Measurements from ENCODE around the gene AKT1S1.

AKT1S1 gene

DNA sequence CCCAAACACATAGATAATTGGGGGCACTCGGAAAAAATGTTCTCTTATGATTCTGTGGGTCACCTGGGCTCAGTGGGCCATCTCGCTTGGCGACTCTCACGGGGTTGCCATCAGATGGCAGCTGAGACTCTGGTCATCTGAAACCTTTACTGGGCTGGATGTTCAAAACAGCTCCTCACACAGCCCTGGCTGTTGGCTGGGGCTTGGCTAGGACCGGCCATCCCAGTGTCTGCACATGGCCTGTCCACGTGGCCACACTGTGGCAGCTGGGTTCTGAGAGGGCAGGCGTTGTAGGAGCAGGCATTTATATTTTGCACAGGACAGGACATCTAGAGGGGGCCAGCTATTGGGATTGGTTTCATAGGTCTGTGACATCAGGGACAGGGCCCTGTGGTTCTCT lies 43.6 kb downstream of the AKT1S1 start:
- H3K9ac ChIP-seq = peak overlapping the region in 3 of 11 experiments; percentile 12 to 69 (median 65); a peak in 5 of 22 replicates
- H3K27me3 ChIP-seq = no peaks in the 10 kb centered on the region
- H3K27ac ChIP-seq = peak overlapping the region in 5 of 11 experiments; percentile 17 to 78 (median 68); a peak in 6 of 22 replicates
- H3K4me2 ChIP-seq = peak overlapping the region in 3 of 11 experiments; percentile 80 to 94 (median 88); a peak in 2 of 22 replicates
- H3K4me3 ChIP-seq = no peak overlapping the region
- no peak for TF ChIP-seq Cebpa-rat (IDR thresholded peaks at IDR 0.05)
- peaks cover 93 to 100% (median 100%) of the 10 kb centered on the region in 11 experiments for H3K36me3 ChIP-seq
- H3K9me3 ChIP-seq (replicated peaks in 1 of 11) = no peaks in the 10 kb centered on the region
- H4K20me1 ChIP-seq = peaks cover 19 to 97% (median 37%) of the 10 kb centered on the region in 11 experiments
- peaks cover 23 to 65% (median 44%) of the 10 kb centered on the region in 10 experiments for H3K4me1 ChIP-seq

DNA sequence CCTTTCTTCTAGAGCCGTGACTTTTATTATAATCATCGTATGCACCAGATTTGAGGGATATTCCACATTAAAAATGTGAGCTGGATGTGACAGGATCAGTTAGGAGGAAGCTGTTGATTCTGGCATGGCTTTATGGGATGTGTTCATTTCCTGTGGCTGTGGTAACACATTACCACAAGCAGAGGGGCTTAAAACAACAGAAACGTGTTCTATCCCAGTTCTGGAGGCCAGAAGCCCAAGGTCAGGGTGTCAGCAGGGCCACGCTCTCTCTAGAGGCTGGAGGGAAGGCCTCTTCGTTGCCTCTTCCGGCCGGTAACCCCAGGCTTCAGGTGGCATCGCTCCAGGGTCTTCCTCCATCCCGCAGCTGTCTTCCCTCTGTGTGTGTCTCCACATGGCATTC lies 44.6 kb downstream of the AKT1S1 start:
- Histone ChIP-seq H3K9me3 (replicated peaks in 1 of 11) (no peaks in the 10 kb centered on the region), H3K27ac (peak overlapping the region in 9 of 11 experiments; percentile 9 to 78 (median 62); a peak in 16 of 22 replicates)
- no peak for TF ChIP-seq Cebpa-rat (IDR thresholded peaks at IDR 0.05)

DNA sequence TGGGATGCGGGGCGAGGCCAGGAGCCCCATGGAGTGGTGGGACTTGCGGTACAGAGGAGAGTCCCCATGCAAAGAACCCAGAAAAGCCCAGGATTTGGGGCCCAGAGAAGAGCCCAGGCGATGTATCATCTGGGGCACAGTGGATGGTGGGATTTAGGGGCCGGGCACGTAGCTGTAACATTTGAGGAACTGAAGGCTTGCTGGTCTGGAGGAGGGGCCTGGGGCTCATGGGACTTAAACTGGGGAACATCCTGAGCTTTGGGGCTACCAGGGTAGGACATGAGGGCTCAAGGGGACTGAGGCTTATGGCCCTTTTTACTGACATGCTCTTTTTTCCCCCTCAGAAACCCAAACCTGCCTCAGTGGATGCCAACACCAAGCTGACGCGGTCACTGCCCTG lies 45.6 kb downstream of the AKT1S1 start:
- Histone ChIP-seq H3K4me2 (peak overlapping the region in 8 of 11 experiments; percentile 40 to 94 (median 76); a peak in 14 of 22 replicates), H4K20me1 (peaks cover 38 to 97% (median 57%) of the 10 kb centered on the region in 11 experiments), H3K4me1 (peaks cover 23 to 67% (median 44%) of the 10 kb centered on the region in 10 experiments), H3K27ac (peak overlapping the region in 6 of 11 experiments; percentile 57 to 78 (median 70); a peak in 12 of 22 replicates), H3K9me3 (replicated peaks in 1 of 11) (no peaks in the 10 kb centered on the region), H3K36me3 (peaks cover 90 to 100% (median 98%) of the 10 kb centered on the region in 11 experiments), H3K9ac (peak overlapping the region in 4 of 11 experiments; percentile 29 to 65 (median 51); a peak in 4 of 22 replicates), H3K27me3 (no peaks in the 10 kb centered on the region), H3K4me3 (no peak overlapping the region)
- no peak for TF ChIP-seq Cebpa-rat (IDR thresholded peaks at IDR 0.05)

More for the DNA sequence above, 44.6 kb downstream of the AKT1S1 start:
- Histone ChIP-seq H3K9ac (peak overlapping the region in 10 of 11 experiments; percentile 19 to 69 (median 52); a peak in 15 of 22 replicates), H3K27me3 (no peaks in the 10 kb centered on the region), H3K4me2 (peak overlapping the region in 10 of 11 experiments; percentile 14 to 94 (median 66); a peak in 18 of 22 replicates), H3K36me3 (peaks cover 90 to 100% (median 98%) of the 10 kb centered on the region in 11 experiments), H3K4me3 (peak overlapping the region in 2 of 10 experiments; percentile 2 to 30; a peak in 1 of 20 replicates), H4K20me1 (peaks cover 29 to 97% (median 47%) of the 10 kb centered on the region in 11 experiments), H3K4me1 (peaks cover 23 to 67% (median 47%) of the 10 kb centered on the region in 10 experiments)

DNA sequence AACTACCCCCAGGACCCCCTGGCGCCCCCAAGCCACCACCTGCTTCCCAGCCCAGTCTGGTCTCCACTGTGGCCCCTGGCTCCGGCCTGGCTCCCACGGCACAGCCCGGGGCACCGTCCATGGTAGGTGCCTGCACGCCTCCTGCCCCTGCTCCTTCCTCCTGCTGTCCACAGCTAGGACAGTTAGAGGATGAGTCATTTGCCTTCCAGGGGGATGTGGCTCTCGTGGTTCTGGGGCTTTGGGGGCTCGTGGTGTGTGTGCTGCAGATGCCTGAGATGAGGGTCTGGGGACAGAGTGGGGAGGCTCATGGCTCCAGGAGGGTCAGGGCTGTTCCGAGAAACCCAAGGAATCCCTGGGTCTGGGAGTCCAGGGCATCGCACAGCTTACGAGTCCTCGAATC lies 46.4 kb downstream of the AKT1S1 start:
- Histone ChIP-seq H3K4me2 (peak overlapping the region in 8 of 11 experiments; percentile 3 to 94 (median 76); a peak in 12 of 22 replicates), H3K9me3 (replicated peaks in 1 of 11) (no peaks in the 10 kb centered on the region), H3K27me3 (no peaks in the 10 kb centered on the region), H3K9ac (peak overlapping the region in 4 of 11 experiments; percentile 39 to 65 (median 55); a peak in 3 of 22 replicates), H3K36me3 (peaks cover 81 to 100% (median 94%) of the 10 kb centered on the region in 11 experiments), H3K4me1 (peaks cover 23 to 65% (median 44%) of the 10 kb centered on the region in 10 experiments), H3K27ac (peak overlapping the region in 4 of 11 experiments; percentile 25 to 78 (median 72); a peak in 7 of 22 replicates), H3K4me3 (no peak overlapping the region), H4K20me1 (peaks cover 43 to 97% (median 65%) of the 10 kb centered on the region in 11 experiments)
- TF ChIP-seq Cebpa-rat (IDR thresholded peaks at IDR 0.05) = no peak

DNA sequence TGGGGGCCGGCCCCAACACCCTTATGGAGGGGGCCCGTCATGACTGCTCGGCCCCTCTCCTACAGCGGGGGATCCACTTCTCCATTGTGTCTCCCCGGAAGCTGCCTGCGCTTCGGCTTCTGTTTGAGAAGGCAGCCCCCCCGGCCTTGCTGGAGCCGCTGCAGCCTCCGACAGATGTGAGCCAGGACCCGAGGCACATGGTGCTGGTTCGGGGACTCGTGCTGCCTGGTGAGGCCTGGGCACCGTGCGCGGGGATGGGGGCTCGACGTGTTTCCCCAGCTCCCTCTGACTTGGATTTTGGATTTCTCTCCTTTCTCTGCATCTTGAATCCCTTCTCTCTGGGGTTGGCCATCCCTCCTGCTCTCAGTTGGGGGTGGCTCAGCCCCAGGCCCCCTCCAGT lies 47.4 kb downstream of the AKT1S1 start:
- no peak overlapping the region for H3K27ac ChIP-seq
- peaks cover 73 to 98% (median 88%) of the 10 kb centered on the region in 11 experiments for H3K36me3 ChIP-seq
- no peaks in the 10 kb centered on the region for H3K27me3 ChIP-seq
- peak overlapping the region in 3 of 11 experiments; percentile 16 to 39 (median 29); a peak in 5 of 22 replicates for H3K9ac ChIP-seq
- peaks cover 23 to 65% (median 44%) of the 10 kb centered on the region in 10 experiments for H3K4me1 ChIP-seq
- no peak overlapping the region for H3K4me3 ChIP-seq
- TF ChIP-seq Cebpa-rat (IDR thresholded peaks at IDR 0.05) = no peak
- H3K4me2 ChIP-seq = peak overlapping the region in 9 of 11 experiments; percentile 5 to 94 (median 48); a peak in 12 of 22 replicates
- H3K9me3 ChIP-seq (replicated peaks in 1 of 11) = no peaks in the 10 kb centered on the region
- H4K20me1 ChIP-seq = peaks cover 43 to 100% (median 72%) of the 10 kb centered on the region in 11 experiments

DNA sequence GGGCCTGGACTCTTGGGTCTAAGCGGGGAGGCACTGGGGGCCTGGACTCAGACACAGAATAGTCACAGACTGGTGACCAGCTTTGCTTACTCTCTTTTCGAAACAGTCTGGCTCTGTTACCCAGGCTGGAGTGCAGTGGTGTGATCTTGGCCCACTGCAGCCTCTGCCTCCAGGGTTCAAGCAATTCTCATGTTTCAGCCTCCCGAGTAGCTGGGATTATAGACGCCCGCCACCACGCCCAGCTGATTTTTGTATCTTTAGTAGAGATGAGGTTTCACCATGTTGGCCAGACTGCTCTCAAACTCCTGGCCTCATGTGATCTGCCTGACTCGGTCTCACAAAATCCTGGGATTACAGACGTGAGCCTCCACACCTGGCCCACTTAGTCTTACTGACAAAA lies 48.0 kb downstream of the AKT1S1 start:
- Histone ChIP-seq H4K20me1 (peaks cover 48 to 100% (median 76%) of the 10 kb centered on the region in 11 experiments), H3K4me3 (no peak overlapping the region), H3K4me2 (peak overlapping the region in 9 of 11 experiments; percentile 5 to 94 (median 48); a peak in 13 of 22 replicates), H3K36me3 (peaks cover 73 to 98% (median 88%) of the 10 kb centered on the region in 11 experiments), H3K4me1 (peaks cover 23 to 65% (median 44%) of the 10 kb centered on the region in 10 experiments), H3K27ac (no peak overlapping the region), H3K27me3 (no peaks in the 10 kb centered on the region), H3K9me3 (replicated peaks in 1 of 11) (no peaks in the 10 kb centered on the region), H3K9ac (peak overlapping the region in 4 of 11 experiments; percentile 16 to 39 (median 30); a peak in 4 of 22 replicates)
- TF ChIP-seq Cebpa-rat (IDR thresholded peaks at IDR 0.05) = no peak

DNA sequence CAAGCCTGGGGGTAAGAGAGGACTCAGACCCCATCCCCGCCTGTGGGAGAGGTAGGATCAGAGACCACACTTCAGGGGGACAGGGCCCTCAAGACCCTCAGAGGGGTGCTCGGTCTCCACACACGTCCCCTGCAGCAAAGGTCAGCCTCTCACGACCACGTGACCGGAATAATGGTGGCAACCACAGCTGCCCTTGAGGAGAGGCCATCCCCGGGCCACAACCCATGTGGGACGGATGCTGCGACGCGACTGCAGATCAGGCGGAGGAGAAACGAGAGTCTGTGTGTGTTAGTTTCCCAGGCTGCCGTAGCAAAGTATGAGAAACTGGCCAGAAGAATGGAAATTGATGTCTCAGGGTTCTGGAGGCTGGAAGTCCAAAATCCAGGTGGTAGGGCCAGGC lies 50.1 kb downstream of the AKT1S1 start:
- Histone ChIP-seq H3K9ac (peak overlapping the region in 2 of 11 experiments; percentile 9 to 33; a peak in 1 of 22 replicates), H3K4me1 (peaks cover 15 to 47% (median 33%) of the 10 kb centered on the region in 10 experiments), H3K36me3 (peaks cover 69 to 98% (median 82%) of the 10 kb centered on the region in 11 experiments), H3K4me3 (no peak overlapping the region), H3K27me3 (no peaks in the 10 kb centered on the region), H4K20me1 (peaks cover 63 to 99% (median 87%) of the 10 kb centered on the region in 11 experiments), H3K4me2 (no peak overlapping the region), H3K9me3 (replicated peaks in 1 of 11) (no peaks in the 10 kb centered on the region), H3K27ac (no peak overlapping the region)
- TF ChIP-seq Cebpa-rat (IDR thresholded peaks at IDR 0.05) = no peak

DNA sequence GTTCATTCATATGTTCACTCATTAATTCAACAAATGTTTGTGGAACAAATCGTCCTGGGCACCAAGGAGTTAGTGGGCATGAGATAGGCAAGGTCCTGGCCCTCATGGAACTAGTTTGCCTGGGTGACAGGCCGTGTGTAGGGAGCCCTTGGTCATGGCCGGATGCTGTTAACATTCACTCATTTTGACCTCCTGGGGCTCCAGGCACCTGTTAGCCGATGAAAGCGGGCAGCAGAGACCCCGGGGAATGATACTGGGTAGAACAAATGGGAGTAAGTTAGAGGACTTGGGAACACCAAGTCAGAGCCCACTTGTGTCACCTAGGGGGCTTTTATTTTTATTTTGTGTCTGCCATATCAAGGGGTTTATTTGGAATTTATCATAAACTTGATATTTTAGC lies 52.5 kb downstream of the AKT1S1 start:
- Histone ChIP-seq H3K4me2 (no peak overlapping the region), H3K27ac (no peak overlapping the region), H3K36me3 (peaks cover 62 to 94% (median 73%) of the 10 kb centered on the region in 11 experiments)

DNA sequence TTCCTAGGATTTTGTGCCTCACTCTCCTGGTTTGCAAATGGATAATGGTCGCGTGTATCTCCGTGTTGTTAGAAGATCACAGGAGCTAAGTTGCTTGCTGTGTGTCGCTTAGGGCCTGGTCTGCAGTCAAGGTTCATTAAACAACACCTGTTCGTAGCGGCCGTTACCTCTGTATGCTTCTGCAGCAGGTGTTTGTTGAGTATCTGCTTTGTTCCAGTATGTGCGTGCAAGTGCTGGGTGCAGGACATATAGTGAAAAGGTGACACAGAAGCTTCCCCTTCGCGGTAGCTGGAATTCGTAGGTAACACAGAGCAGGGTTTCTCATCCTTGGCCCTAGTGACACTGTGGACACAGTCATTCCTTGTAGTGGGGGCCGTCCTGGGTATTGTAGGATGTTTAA lies 53.7 kb downstream of the AKT1S1 start:
- H4K20me1 ChIP-seq = peaks cover 44 to 85% (median 63%) of the 10 kb centered on the region in 11 experiments
- H3K36me3 ChIP-seq = peaks cover 53 to 82% (median 63%) of the 10 kb centered on the region in 11 experiments
- TF ChIP-seq Cebpa-rat (IDR thresholded peaks at IDR 0.05) = no peak
- no peak overlapping the region for H3K4me3 ChIP-seq
- peaks cover 10 to 21% (median 14%) of the 10 kb centered on the region in 10 experiments for H3K4me1 ChIP-seq
- no peak overlapping the region for H3K4me2 ChIP-seq
- no peak overlapping the region for H3K27ac ChIP-seq
- no peaks in the 10 kb centered on the region for H3K27me3 ChIP-seq
- no peaks in the 10 kb centered on the region for H3K9me3 ChIP-seq (replicated peaks in 1 of 11)
- no peak overlapping the region for H3K9ac ChIP-seq

More for the DNA sequence above, 52.5 kb downstream of the AKT1S1 start:
- no peak overlapping the region for H3K4me3 ChIP-seq
- no peaks in the 10 kb centered on the region for H3K27me3 ChIP-seq
- H4K20me1 ChIP-seq = peaks cover 53 to 91% (median 71%) of the 10 kb centered on the region in 11 experiments
- H3K9ac ChIP-seq = no peak overlapping the region
- no peak for TF ChIP-seq Cebpa-rat (IDR thresholded peaks at IDR 0.05)
- peaks cover 10 to 25% (median 14%) of the 10 kb centered on the region in 10 experiments for H3K4me1 ChIP-seq
- no peaks in the 10 kb centered on the region for H3K9me3 ChIP-seq (replicated peaks in 1 of 11)
